Activated naive CD4-positive, alpha-beta T cell treated with anti-CD3 and anti-CD28 coated beads for 36 hours (primary cell): ENCODE data around the gene TMEM59L. TPM values are rescaled to one million over a fixed set of nuclear protein-coding genes. Genes with fewer than 3 reads are reported as not detected.

Source experiments
- CTCF ChIA-PET: fragments of 350-600 bp; sonication (Branson Sonifier 250); formaldehyde crosslinking; loops from one replicate; lab custom pipeline; 2021; ENCODE audit warnings: antibody characterized with exemption; lab: Charles Lee
- DNase-seq: peaks from one replicate; pipeline ENCODE4 v3.0.0-alpha.2; 2020
- H3K27ac Mint-ChIP-seq: one replicate; pipeline ENCODE4 v1.8.0; 2021; ENCODE audit warnings: mild to moderate bottlenecking, mixed read lengths
- H3K27me3 Mint-ChIP-seq: one replicate; pipeline ENCODE4 v1.8.0; 2021; ENCODE audit warnings: low read depth, mixed read lengths
- H3K36me3 Mint-ChIP-seq: one replicate; pipeline ENCODE4 v1.8.0; 2021; ENCODE audit warnings: low read depth, mixed read lengths
- H3K4me1 Mint-ChIP-seq: one replicate; pipeline ENCODE4 v1.8.0; 2021; ENCODE audit warnings: low read depth, mixed read lengths
- H3K4me3 Mint-ChIP-seq: one replicate; pipeline ENCODE4 v1.8.0; 2021; ENCODE audit warnings: mild to moderate bottlenecking, moderate library complexity, mixed read lengths
- H3K9me3 Mint-ChIP-seq: one replicate; pipeline ENCODE4 v1.8.0; 2021; ENCODE audit warnings: mixed read lengths
- intact Hi-C: fragments of 100-400 bp; cut with micrococcal nuclease; formaldehyde crosslinking; loops from one replicate; pipeline ENCODE4 v1.15.1; 2023
- total RNA-seq, 2 experiments: library from RNA; stranded (reverse); gene quantifications; one replicate each; pipeline ENCODE4 v1.2.3, GENCODE V29; 2021

TMEM59L gene
- under 1 TPM; 0.21 to 0.40 TPM for total RNA-seq

DNA sequence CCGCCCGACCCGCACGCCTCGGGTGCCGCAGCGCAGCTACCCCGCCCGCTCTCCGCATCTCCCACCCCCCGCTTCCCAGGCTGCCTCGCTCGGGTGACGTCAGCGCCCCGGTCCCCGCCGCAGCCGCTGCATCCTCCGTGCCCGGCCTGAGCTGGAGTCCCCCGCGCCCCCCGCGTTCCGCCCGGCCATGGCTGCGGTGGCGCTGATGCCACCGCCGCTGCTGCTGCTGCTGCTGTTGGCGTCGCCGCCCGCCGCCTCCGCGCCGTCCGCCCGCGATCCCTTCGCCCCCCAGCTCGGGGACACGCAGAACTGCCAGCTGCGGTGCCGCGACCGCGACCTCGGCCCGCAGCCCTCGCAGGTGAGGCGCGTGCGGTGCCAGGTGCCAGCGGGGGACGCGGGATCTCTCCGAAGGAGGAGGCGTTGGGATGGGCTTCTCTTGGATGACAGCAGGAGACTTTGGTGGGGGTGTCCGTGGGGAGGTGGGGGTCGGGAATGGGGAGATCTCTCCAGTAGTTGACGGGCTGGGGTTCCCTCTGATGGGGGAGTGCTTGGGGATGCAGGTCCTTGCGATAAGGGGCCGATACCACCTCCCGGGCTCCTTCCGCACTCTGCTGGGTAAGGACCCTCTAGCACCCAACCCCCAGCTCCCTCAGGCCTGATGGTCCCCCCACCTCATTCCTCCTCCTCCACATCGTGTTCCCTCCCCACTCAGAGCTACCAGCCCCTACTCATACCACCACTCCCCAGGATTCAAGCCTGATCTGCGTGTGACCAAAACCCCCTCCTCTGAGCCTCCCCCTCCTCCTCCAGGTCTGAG lies at the start of gene TMEM59L:
Gene TMEM59L (plus strand): TSS at position 99 of the 817 bp plus-strand sequence. CDS start 89 bp downstream, at position 188.
- peak; percentile 56 for DNase-seq
- H3K27ac Mint-ChIP-seq: no peak within 1 kb of the TSS

DNA sequence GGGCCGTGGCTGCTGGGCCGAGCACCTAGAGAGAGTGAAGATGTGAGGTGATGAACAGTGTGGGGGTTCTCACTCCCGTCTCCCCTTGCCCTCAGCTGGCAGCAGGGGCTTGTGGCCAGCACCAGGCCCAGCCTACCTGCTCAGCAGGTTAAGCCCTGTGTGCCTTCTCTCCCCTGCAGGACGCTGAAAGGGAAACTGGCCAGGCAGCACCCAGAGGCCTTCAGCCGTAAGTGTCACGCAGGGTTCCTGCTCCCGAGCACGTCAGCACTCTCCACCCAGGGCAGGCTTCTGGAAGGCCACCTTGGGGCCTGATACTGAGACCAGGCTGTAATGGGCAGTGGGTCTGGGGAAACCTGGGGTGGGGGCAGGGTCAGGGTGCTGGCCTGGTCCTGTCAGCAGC lies 45.7 kb upstream of the TMEM59L start:
- DNase-seq: no peak
- Mint-ChIP-seq H3K27ac (no peak overlapping the region), H3K9me3 (no peaks in the 10 kb centered on the region), H3K36me3 (peaks cover 45% of the 10 kb centered on the region), H3K4me1 (peaks cover 3% of the 10 kb centered on the region), H3K27me3 (no peaks in the 10 kb centered on the region), H3K4me3 (no peak overlapping the region)
- CTCF ChIA-PET: no interaction called here
- intact Hi-C loops: no loop called here

More for the DNA sequence above, at the start of gene TMEM59L:
- intact Hi-C loops: loop anchor here (10.0 kb wide), 1 partner anchor 172 kb away; no protein-coding TSS in a partner anchor
- peaks cover 62% of the 10 kb centered on the region for H3K27me3 Mint-ChIP-seq
- CTCF ChIA-PET: interaction anchor here (0.5 to 1.2 kb wide), 2 partner anchors 22 to 70 kb away, joined by 3 to 7 read pairs; no protein-coding TSS in a partner anchor
- H3K9me3 Mint-ChIP-seq: no peaks in the 10 kb centered on the region
- H3K4me3 Mint-ChIP-seq: peak within 1 kb of the TSS; percentile 61
- H3K4me1 Mint-ChIP-seq: peaks cover 17% of the 10 kb centered on the region
- no peaks in the 10 kb centered on the region for H3K36me3 Mint-ChIP-seq

DNA sequence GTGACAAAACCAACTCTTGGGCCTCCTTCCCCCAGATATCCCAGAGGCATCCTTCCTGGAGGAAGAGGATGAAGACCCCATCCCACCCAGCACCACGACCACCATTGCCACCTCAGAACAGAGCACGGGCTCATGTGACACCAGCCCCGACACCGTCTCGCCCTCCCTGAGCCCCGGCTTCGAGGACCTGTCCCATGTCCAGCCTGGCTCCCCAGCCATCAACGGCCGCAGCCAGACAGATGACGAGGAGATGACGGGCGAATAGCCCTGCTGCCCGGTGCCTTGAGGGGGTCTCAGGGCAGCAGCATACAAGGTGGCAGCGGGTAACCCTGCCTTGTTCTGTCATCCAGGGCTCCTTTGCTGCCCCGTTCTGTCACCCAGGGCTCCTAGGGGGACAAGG lies 44.3 kb upstream of the TMEM59L start:
- peak overlapping the region; percentile 18 for H3K27ac Mint-ChIP-seq
- H3K36me3 Mint-ChIP-seq: peaks cover 54% of the 10 kb centered on the region
- no peak for DNase-seq
- no peaks in the 10 kb centered on the region for H3K27me3 Mint-ChIP-seq
- no peaks in the 10 kb centered on the region for H3K9me3 Mint-ChIP-seq
- H3K4me1 Mint-ChIP-seq: peaks cover 15% of the 10 kb centered on the region
- intact Hi-C loops: no loop called here
- no peak overlapping the region for H3K4me3 Mint-ChIP-seq
- CTCF ChIA-PET: interaction anchor here (0.6 kb wide), 1 partner anchor 28 kb away, joined by 3 read pairs; no protein-coding TSS in a partner anchor

DNA sequence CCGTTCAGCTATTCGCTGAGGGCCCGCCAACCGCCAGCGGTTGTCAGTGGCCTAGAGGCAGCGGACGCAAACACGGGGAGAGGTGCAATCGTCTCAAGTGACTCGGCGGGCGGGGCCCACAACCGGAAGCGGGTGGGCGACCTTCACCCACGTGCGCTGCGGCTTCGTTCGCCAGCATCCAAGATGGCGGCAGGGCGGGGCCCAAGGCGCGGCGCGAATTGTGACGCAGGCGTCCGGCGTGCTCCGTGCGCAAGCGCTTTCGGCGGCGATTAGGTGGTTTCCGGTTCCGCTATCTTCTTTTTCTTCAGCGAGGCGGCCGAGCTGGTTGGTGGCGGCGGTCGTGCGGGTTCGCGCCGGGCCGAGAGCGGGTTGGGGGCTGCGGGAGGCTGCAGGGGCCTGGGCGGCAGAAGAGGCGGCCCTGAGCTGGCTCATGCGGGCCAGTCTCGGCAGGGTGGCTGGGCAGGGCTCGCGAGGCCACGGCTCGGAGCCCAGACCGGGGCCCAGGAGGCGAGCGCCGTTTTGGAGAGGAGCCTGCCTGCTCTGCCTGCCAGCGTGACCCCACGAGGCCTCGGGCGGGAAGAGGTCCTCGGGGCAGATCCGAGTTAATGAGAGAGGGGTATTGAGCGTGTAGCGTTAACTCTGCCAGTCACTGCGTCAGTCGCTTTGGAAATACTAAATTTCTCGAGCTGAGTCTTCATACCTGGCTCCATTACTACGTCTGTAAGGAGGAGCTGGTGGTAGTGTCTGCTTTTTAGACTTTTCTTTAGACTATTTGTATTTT lies 40.9 kb upstream of the TMEM59L start, which contains the start of gene UBA52:
Gene UBA52 (plus strand): TSS at position 294 of the 781 bp plus-strand sequence. CDS start 1,444 bp downstream, outside the sequence.
- Mint-ChIP-seq H3K9me3 (no peaks in the 10 kb centered on the region), H3K4me3 (peak within 1 kb of the TSS; percentile 90), H3K27me3 (no peaks in the 10 kb centered on the region), H3K4me1 (peaks cover 30% of the 10 kb centered on the region), H3K36me3 (peaks cover 65% of the 10 kb centered on the region), H3K27ac (peak within 1 kb of the TSS; percentile 93)
- intact Hi-C loops: loop anchor here (1.0 to 5.0 kb wide), 9 partner anchors 14 to 886 kb away; partner anchors contain the start of genes COPE, DDX49, ELL and KXD1
- CTCF ChIA-PET: interaction anchor here (0.6 to 4.4 kb wide), 6 partner anchors 14 to 497 kb away, joined by 3 to 39 read pairs (median 3); partner anchors contain the start of genes ELL, REX1BD and SSBP4
- peak; percentile 99 for DNase-seq

DNA sequence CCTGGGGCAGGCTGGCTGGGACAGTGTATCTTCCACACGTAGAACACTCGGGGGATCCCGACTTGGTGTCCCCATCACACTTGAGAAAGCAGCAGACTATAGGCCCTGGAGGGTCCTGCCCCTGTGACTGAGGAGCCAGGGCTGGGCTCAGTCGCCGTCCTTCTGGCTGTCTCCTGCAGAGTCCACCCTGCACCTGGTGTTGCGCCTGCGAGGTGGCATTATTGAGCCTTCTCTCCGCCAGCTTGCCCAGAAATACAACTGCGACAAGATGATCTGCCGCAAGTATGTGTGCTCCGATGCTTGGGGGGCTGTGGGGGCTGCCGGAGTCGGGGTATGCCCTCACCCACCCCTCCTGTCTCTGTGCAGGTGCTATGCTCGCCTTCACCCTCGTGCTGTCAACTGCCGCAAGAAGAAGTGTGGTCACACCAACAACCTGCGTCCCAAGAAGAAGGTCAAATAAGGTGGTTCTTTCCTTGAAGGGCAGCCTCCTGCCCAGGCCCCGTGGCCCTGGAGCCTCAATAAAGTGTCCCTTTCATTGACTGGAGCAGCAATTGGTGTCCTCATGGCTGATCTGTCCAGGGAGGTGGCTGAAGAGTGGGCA lies 37.9 kb upstream of the TMEM59L start:
- Mint-ChIP-seq H3K36me3 (peaks cover 49% of the 10 kb centered on the region), H3K27ac (no peak overlapping the region)

DNA sequence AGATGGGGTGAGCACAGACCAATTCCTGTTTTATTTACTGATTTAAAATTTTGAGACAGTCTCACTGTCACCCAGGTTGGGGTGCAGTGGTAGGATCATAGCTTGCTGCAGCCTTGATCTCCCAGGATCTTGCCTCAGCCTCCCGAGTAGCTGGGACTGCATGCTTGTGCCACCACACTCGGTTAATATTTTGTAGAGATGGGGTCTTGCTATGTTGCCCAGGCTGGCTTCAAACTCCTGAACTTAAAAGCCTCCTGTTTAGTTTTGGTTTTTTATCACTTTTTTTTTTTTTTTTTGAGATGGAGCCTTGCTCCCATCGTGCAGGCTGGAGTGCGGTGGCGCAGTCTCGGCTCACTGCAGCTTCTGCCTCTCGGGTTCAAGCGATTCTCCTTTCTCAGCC lies 36.3 kb upstream of the TMEM59L start:
- H3K4me1 Mint-ChIP-seq: peaks cover 27% of the 10 kb centered on the region
- H3K27ac Mint-ChIP-seq: no peak overlapping the region
- CTCF ChIA-PET: interaction anchor here (0.8 to 2.4 kb wide), 3 partner anchors 12 to 57 kb away, joined by 3 to 14 read pairs (median 3); partner anchors contain the start of gene REX1BD
- no peaks in the 10 kb centered on the region for H3K9me3 Mint-ChIP-seq
- no peaks in the 10 kb centered on the region for H3K27me3 Mint-ChIP-seq
- intact Hi-C loops: no loop called here
- H3K4me3 Mint-ChIP-seq: no peak overlapping the region
- DNase-seq: no peak
- H3K36me3 Mint-ChIP-seq: peaks cover 47% of the 10 kb centered on the region

More for the DNA sequence above, 37.9 kb upstream of the TMEM59L start:
- intact Hi-C loops: loop anchor here (5.0 kb wide), 3 partner anchors 97 to 883 kb away; partner anchors contain the start of gene UPF1
- no peaks in the 10 kb centered on the region for H3K27me3 Mint-ChIP-seq
- H3K9me3 Mint-ChIP-seq: no peaks in the 10 kb centered on the region
- CTCF ChIA-PET: no interaction called here
- DNase-seq: no peak
- peak overlapping the region; percentile 19 for H3K4me3 Mint-ChIP-seq
- peaks cover 30% of the 10 kb centered on the region for H3K4me1 Mint-ChIP-seq

DNA sequence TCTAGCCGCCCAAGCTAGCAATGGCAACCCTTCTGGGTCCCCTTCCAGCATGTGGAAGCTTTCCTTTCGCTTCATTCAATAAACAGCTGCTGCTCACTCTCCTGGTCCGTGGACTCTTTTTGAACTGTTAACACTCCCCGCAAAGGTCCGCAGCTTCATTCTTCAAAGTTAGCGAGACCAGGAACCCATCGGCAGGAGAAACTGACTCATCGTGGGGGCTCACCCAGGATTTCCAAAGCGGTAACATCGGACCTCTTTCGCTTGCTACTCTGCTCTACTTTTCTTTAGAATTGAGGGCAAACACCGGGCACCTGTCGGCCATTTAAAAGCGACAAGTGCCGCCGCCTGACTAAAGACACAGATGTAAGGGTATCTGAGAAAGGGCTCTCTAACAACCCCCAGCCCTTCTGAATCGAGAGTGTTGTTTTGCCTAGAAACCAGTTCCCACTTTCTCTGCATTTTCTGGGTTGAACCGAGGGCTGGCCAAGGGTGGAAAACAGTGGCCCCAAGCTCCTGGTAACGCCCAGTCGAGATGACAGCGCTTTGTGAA lies 35.2 kb upstream of the TMEM59L start:
- peaks cover 41% of the 10 kb centered on the region for H3K36me3 Mint-ChIP-seq
- H3K27ac Mint-ChIP-seq: no peak overlapping the region
- no peaks in the 10 kb centered on the region for H3K27me3 Mint-ChIP-seq
- intact Hi-C loops: no loop called here
- CTCF ChIA-PET: interaction anchor here (0.7 to 2.4 kb wide), 2 partner anchors 11 to 70 kb away, joined by 3 to 14 read pairs; partner anchors contain the start of gene REX1BD
- no peak for DNase-seq
- H3K4me3 Mint-ChIP-seq: no peak overlapping the region
- no peaks in the 10 kb centered on the region for H3K9me3 Mint-ChIP-seq
- peaks cover 24% of the 10 kb centered on the region for H3K4me1 Mint-ChIP-seq

DNA sequence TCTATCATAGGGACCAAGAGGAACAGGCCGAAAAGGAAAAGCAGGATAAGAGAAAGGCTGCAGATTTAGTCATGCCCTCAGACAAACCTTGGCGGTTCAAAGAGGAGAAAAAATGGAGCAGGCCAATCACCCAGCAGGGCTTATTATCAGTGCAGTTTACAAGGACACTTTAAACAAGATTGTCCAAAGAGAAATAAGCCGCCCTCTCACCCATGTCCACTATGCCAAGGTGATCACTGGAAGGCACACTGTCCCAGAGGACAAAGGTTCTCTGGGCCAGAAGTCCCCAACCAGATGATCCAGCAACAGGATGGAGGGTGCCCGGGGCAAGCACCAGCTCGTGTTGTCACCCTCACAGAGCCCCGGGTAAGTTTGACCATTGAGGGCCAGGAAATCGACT lies 32.4 kb upstream of the TMEM59L start:
- CTCF ChIA-PET: no interaction called here
- no peaks in the 10 kb centered on the region for H3K9me3 Mint-ChIP-seq
- intact Hi-C loops: no loop called here
- no peaks in the 10 kb centered on the region for H3K27me3 Mint-ChIP-seq
- peaks cover 4% of the 10 kb centered on the region for H3K4me1 Mint-ChIP-seq
- no peak overlapping the region for H3K27ac Mint-ChIP-seq
- H3K4me3 Mint-ChIP-seq: no peak overlapping the region
- H3K36me3 Mint-ChIP-seq: peaks cover 15% of the 10 kb centered on the region
- no peak for DNase-seq

DNA sequence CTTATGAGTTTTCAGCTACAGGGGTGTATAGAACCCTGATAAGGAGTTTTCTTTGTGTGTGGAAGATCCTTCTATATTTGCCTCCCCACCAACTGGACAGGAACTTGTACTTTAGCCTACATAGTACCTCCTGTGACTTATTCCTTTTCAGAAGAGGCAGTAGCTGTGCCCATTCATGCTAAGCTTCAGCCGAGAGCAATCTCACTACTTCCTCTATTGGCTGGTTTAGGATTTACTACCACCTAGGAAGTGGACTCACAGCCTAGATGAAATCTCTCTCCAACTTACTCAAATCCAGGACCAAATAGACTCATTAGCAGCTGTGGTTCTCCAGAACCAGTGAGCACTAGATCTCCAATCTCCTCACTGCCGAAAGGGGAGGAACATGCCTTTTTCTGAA lies 26.4 kb upstream of the TMEM59L start:
- CTCF ChIA-PET: interaction anchor here (0.6 to 1.5 kb wide), 3 partner anchors 15 to 125 kb away, joined by 3 read pairs; partner anchors contain the start of gene UBA52
- H3K36me3 Mint-ChIP-seq: peaks cover 5% of the 10 kb centered on the region
- H3K4me3 Mint-ChIP-seq: no peak overlapping the region
- peaks cover 23% of the 10 kb centered on the region for H3K4me1 Mint-ChIP-seq
- H3K27ac Mint-ChIP-seq: no peak overlapping the region
- H3K27me3 Mint-ChIP-seq: no peaks in the 10 kb centered on the region
- no peaks in the 10 kb centered on the region for H3K9me3 Mint-ChIP-seq
- DNase-seq: no peak
- intact Hi-C loops: loop anchor here (5.0 kb wide), 1 partner anchor 134 kb away; no protein-coding TSS in a partner anchor

DNA sequence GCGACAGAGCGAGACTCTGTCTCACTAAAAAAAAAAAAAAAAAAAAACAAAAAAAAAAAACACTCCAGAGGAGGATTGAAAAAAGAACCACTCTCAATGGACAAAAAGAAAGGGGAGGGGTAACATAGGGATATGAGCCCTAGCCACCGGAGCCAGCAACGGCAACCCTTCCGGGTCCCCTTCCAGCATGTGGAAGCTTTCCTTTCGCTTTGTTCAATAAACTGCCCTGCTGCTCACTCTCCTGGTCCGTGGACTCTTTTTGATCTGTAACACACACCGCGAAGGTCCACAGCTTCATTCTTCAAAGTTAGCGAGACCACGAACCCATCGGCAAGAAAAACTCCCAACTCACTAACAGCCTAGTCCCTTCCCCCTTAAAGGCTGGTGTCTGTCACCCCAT lies 25.1 kb upstream of the TMEM59L start:
- no peak for DNase-seq
- Mint-ChIP-seq H3K36me3 (peaks cover 6% of the 10 kb centered on the region), H3K27ac (no peak overlapping the region), H3K4me1 (peaks cover 25% of the 10 kb centered on the region), H3K9me3 (no peaks in the 10 kb centered on the region), H3K4me3 (no peak overlapping the region), H3K27me3 (no peaks in the 10 kb centered on the region)
- intact Hi-C loops: loop anchor here (5.0 kb wide), 1 partner anchor 135 kb away; no protein-coding TSS in a partner anchor
- CTCF ChIA-PET: interaction anchor here (0.9 to 4.4 kb wide), 10 partner anchors 9 to 332 kb away, joined by 3 to 39 read pairs (median 6); partner anchors contain the start of genes COPE, DDX49, ELL and KXD1
